Measurements from ENCODE around the gene PRM1. TPM values are rescaled to one million over a fixed set of nuclear protein-coding genes. Genes with fewer than 3 reads are reported as not detected.

The PRM1 gene
- total RNA-seq, 1 donor from 2014 or later: not detected

DNA sequence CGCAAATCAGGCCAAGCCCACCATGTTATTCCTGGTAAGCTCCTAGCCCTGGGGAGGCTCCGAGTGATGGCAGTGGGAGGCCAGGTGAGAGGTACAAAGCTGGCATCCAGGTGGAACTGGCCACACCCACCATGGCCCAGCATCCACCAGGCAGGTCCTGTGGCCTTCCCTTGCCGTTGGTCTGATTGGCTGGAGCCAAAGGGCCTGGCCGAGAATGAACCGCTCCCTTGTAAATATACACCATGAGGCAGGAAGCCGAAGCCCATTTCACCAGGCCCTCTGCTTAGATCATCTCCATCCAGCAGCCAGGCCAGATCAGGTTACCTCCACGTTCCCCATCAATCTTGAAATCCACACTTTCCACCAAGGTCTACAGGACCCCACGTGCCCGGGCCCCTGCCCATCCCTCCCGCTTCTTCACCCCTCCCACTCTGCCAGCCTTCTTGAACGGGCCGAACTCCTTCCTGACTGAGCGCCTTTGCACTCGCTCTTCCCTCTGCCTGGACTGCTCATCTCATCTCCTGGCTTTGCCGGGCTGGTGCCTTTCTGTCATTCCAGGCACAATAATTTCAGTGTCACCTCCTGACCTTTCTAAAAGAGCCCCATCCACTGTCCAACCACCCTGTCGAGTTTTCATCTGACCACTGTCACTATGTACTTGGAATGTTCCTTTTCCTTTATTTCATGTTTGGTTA lies 30.9 kb downstream of the PRM1 start:
- peaks cover 26% of the 10 kb centered on the region for H3K79me2 ChIP-seq (ENCODE audit: insufficient read depth, low read length)
- no peak overlapping the region for H3K27ac ChIP-seq (ENCODE audit: low read depth, low read length)
- H3K4me1 ChIP-seq (ENCODE audit: insufficient read depth, low read length): peaks cover 32% of the 10 kb centered on the region
- H4K20me1 ChIP-seq (ENCODE audit: insufficient read depth, low read length): peaks cover 45% of the 10 kb centered on the region
- H3K27me3 Mint-ChIP-seq (ENCODE audit: low read depth, unreplicated experiment): no peaks in the 10 kb centered on the region
- no peaks in the 10 kb centered on the region for H3K9me3 ChIP-seq (ENCODE audit: insufficient read depth, low read depth, low read length)
- DNase-seq (ENCODE audit: low read depth): no peak
- no peak overlapping the region for H3K4me3 ChIP-seq (ENCODE audit: insufficient read depth, low read depth, low read length)
- no peak overlapping the region for H3K4me2 ChIP-seq (ENCODE audit: low read length)
- H3K4me1 Mint-ChIP-seq (ENCODE audit: low read depth, unreplicated experiment): peaks cover 16% of the 10 kb centered on the region
- H3K4me3 Mint-ChIP-seq (ENCODE audit: unreplicated experiment): no peak overlapping the region
- no peak for FAIRE-seq
- no peaks in the 10 kb centered on the region for H3K9me3 Mint-ChIP-seq (ENCODE audit: unreplicated experiment)
- H3K27ac Mint-ChIP-seq (ENCODE audit: unreplicated experiment): peak overlapping the region; percentile 9
- no peak overlapping the region for H3K9ac ChIP-seq (ENCODE audit: low read length)
- no peaks in the 10 kb centered on the region for H3K36me3 ChIP-seq (ENCODE audit: insufficient read depth, low read length)
- H3K27me3 ChIP-seq (ENCODE audit: insufficient read depth, low read length): no peaks in the 10 kb centered on the region
- no peak for TF ChIP-seq EZH2 (IDR thresholded peaks at IDR 0.05; ENCODE audit: insufficient read depth, low read length)
- TF ChIP-seq, protein P1, sequence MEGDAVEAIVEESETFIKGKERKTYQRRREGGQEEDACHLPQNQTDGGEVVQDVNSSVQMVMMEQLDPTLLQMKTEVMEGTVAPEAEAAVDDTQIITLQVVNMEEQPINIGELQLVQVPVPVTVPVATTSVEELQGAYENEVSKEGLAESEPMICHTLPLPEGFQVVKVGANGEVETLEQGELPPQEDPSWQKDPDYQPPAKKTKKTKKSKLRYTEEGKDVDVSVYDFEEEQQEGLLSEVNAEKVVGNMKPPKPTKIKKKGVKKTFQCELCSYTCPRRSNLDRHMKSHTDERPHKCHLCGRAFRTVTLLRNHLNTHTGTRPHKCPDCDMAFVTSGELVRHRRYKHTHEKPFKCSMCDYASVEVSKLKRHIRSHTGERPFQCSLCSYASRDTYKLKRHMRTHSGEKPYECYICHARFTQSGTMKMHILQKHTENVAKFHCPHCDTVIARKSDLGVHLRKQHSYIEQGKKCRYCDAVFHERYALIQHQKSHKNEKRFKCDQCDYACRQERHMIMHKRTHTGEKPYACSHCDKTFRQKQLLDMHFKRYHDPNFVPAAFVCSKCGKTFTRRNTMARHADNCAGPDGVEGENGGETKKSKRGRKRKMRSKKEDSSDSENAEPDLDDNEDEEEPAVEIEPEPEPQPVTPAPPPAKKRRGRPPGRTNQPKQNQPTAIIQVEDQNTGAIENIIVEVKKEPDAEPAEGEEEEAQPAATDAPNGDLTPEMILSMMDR (IDR thresholded peaks at IDR 0.05; ENCODE audit: insufficient read depth, low read depth, low read length): no peak
- no peak overlapping the region for H2AFZ ChIP-seq (ENCODE audit: low read depth, low read length)
- H3K36me3 Mint-ChIP-seq (ENCODE audit: low read depth, unreplicated experiment): peaks cover 2% of the 10 kb centered on the region

DNA sequence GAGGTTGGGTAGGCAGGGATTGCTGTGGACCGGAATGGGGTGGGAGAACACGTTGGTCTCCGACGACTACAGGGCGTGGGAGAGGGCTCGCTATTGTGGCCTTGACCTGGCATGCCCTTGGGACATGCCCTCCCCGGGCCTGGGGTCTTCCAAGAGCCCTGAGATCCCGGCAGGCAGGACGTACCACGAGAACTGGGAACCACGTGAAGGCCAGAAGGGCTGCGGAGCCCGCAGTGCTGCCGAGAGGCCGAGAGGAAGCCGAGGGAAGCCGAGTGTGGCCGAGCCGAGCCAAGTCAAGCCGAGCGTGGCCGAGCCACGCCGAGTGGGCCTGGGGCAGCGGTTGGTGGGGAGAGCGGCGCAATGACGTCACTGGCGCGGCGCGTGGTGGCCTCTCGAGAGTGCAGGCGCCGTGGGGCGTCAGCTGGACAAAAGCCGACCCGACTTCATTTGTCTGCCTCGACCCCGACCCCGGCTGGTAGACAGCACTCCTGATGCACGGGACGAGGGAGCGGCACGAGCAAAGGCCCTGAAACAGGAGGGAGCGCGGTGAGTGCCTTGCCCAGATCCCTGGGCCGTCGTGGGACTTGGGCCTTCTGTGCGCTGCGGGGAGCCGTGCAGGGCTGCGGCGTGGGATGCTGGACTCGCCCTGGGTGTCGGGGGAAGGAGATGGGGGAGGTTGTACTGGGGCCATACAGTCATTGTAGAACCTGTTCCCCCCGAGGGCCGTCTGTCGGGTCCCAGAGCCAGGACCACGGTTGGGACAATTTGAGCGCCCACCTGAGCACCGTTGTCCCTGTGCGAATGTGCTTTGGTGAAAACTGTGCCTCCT lies 31.7 kb downstream of the PRM1 start:
- H4K20me1 ChIP-seq (ENCODE audit: insufficient read depth, low read length): peaks cover 37% of the 10 kb centered on the region
- Mint-ChIP-seq H3K36me3 (ENCODE audit: low read depth, unreplicated experiment) (peaks cover 2% of the 10 kb centered on the region), H3K9me3 (ENCODE audit: unreplicated experiment) (no peaks in the 10 kb centered on the region), H3K27me3 (ENCODE audit: low read depth, unreplicated experiment) (peaks cover 2% of the 10 kb centered on the region), H3K4me3 (ENCODE audit: unreplicated experiment) (peak overlapping the region; percentile 57), H3K4me1 (ENCODE audit: low read depth, unreplicated experiment) (peaks cover 16% of the 10 kb centered on the region), H3K27ac (ENCODE audit: unreplicated experiment) (no peak overlapping the region)
- TF ChIP-seq EZH2 (IDR thresholded peaks at IDR 0.05; ENCODE audit: insufficient read depth, low read length): no peak
- H3K4me1 ChIP-seq (ENCODE audit: insufficient read depth, low read length): peaks cover 27% of the 10 kb centered on the region
- H3K27me3 ChIP-seq (ENCODE audit: insufficient read depth, low read length): no peaks in the 10 kb centered on the region
- FAIRE-seq (no peak), DNase-seq (ENCODE audit: low read depth) (no peak)
- H3K9me3 ChIP-seq (ENCODE audit: insufficient read depth, low read depth, low read length): no peaks in the 10 kb centered on the region
- no peak overlapping the region for H3K27ac ChIP-seq (ENCODE audit: low read depth, low read length)
- H3K9ac ChIP-seq (ENCODE audit: low read length): no peak overlapping the region
- no peak overlapping the region for H2AFZ ChIP-seq (ENCODE audit: low read depth, low read length)
- peaks cover 18% of the 10 kb centered on the region for H3K79me2 ChIP-seq (ENCODE audit: insufficient read depth, low read length)
- no peak overlapping the region for H3K4me2 ChIP-seq (ENCODE audit: low read length)
- H3K4me3 ChIP-seq (ENCODE audit: insufficient read depth, low read depth, low read length): no peak overlapping the region
- no peaks in the 10 kb centered on the region for H3K36me3 ChIP-seq (ENCODE audit: insufficient read depth, low read length)

DNA sequence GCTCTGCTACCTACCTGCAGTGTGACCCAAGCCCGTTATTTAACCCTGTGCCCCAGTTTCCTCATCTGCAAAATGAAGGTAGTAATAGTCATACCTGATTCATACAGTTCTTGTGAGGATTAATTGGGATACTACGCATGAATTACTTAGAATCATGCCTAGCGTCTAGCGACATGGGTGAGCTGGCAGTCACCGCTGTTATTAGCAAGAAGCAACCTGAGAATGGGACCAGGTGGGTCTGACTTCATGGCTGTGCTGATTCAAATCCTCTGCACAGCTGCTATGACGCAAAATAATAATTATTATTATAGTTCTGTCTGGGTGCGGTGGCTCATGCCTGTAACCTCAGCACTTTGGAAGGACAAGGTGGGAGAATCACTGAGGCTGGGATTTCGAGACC lies 33.0 kb downstream of the PRM1 start:
- Histone ChIP-seq H3K27me3 (ENCODE audit: insufficient read depth, low read length) (peaks cover 4% of the 10 kb centered on the region), H3K4me3 (ENCODE audit: insufficient read depth, low read depth, low read length) (no peak overlapping the region), H2AFZ (ENCODE audit: low read depth, low read length) (no peak overlapping the region), H4K20me1 (ENCODE audit: insufficient read depth, low read length) (peaks cover 25% of the 10 kb centered on the region), H3K4me1 (ENCODE audit: insufficient read depth, low read length) (peaks cover 15% of the 10 kb centered on the region), H3K27ac (ENCODE audit: low read depth, low read length) (no peak overlapping the region), H3K9me3 (ENCODE audit: insufficient read depth, low read depth, low read length) (no peaks in the 10 kb centered on the region), H3K9ac (ENCODE audit: low read length) (no peak overlapping the region), H3K36me3 (ENCODE audit: insufficient read depth, low read length) (no peaks in the 10 kb centered on the region), H3K79me2 (ENCODE audit: insufficient read depth, low read length) (peaks cover 5% of the 10 kb centered on the region), H3K4me2 (ENCODE audit: low read length) (no peak overlapping the region)
- peaks cover 2% of the 10 kb centered on the region for H3K27me3 Mint-ChIP-seq (ENCODE audit: low read depth, unreplicated experiment)
- TF ChIP-seq EZH2 (IDR thresholded peaks at IDR 0.05; ENCODE audit: insufficient read depth, low read length): no peak
- TF ChIP-seq, protein P1 (IDR thresholded peaks at IDR 0.05; ENCODE audit: insufficient read depth, low read depth, low read length): no peak
- H3K36me3 Mint-ChIP-seq (ENCODE audit: low read depth, unreplicated experiment): no peaks in the 10 kb centered on the region
- DNase-seq (ENCODE audit: low read depth) (no peak), FAIRE-seq (no peak)
- no peak overlapping the region for H3K4me3 Mint-ChIP-seq (ENCODE audit: unreplicated experiment)
- H3K9me3 Mint-ChIP-seq (ENCODE audit: unreplicated experiment): no peaks in the 10 kb centered on the region
- peaks cover 8% of the 10 kb centered on the region for H3K4me1 Mint-ChIP-seq (ENCODE audit: low read depth, unreplicated experiment)
- H3K27ac Mint-ChIP-seq (ENCODE audit: unreplicated experiment): no peak overlapping the region

Measured in astrocyte (in vitro differentiated cells and primary cell).